SK-N-MC (cell line): ENCODE data around the gene FAT4.

ENCODE experiments used
- EZH2 ChIP-seq: fragments of 200-600 bp; sonication (generic); IDR thresholded peaks from one replicate; pipeline ENCODE4 v1.6.1; 2017; ENCODE audit warnings: antibody characterized with exemption
- POLR2AphosphoS5 ChIP-seq: IDR thresholded peaks from 2 replicates; pipeline ENCODE4 v1.6.1; 2012; ENCODE audit warnings: mild to moderate bottlenecking, low read depth, low read length, borderline replicate concordance

DNA sequence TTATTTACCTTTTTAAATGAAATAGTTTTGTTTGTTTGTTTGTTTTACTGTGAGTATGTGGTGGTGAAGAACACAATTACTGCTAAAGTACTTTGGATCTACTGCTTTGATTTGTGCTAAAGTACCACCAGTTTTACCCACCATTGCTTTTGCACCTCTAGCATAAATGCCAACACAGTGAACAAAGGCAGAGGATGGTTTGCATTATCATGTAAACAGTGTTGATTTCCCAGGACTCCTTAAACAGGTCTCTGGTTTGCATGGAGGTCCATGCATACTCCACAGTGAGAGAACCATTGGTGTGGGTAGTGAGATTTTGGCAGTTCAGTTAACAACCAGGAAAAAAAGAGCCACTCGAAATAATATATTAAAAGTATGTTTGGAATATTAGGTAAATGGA lies 11.0 kb downstream of the FAT4 start:
- TF ChIP-seq EZH2 (no peak), POLR2AphosphoS5 (no peak)
